ENCODE data around the gene PKHD1.

Gene PKHD1

GRCh38 chr6:51737580-51738360, 349.6 kb downstream of the PKHD1 start:
- Histone ChIP-seq H3K27me3 (ENCODE audit: insufficient read depth, low read length) (no peaks in the 10 kb centered on the region), H3K4me2 (ENCODE audit: low read length) (no peak overlapping the region), H2AFZ (ENCODE audit: low read length) (no peak overlapping the region), H4K20me1 (ENCODE audit: insufficient read depth, low read length) (no peaks in the 10 kb centered on the region), H3K9ac (ENCODE audit: low read length) (no peak overlapping the region), H3K9me2 (ENCODE audit: low read depth, low read length) (no peaks in the 10 kb centered on the region), H3F3A (ENCODE audit: insufficient read depth, low read length) (no peaks in the 10 kb centered on the region), H3K9me3 (ENCODE audit: low read length) (no peaks in the 10 kb centered on the region), H3K27ac (ENCODE audit: low read depth, low read length, poor library complexity, severe bottlenecking) (no peak overlapping the region), H3K4me3 (ENCODE audit: low read depth, low read length, poor library complexity, severe bottlenecking) (no peak overlapping the region), H3K4me1 (ENCODE audit: insufficient read depth, low read length, severe bottlenecking) (no peaks in the 10 kb centered on the region), H3K79me2 (ENCODE audit: insufficient read depth, low read length) (no peaks in the 10 kb centered on the region), H3K36me3 (ENCODE audit: insufficient read depth, low read length) (no peaks in the 10 kb centered on the region)
- no peak for TF ChIP-seq EZH2 (IDR thresholded peaks at IDR 0.05; ENCODE audit: borderline replicate concordance, low read length)

- Histone ChIP-seq H3K27me3 (ENCODE audit: insufficient read depth, low read length) (no peaks in the 10 kb centered on the region), H3K36me3 (ENCODE audit: insufficient read depth, low read length) (no peaks in the 10 kb centered on the region), H3F3A (ENCODE audit: insufficient read depth, low read length) (no peaks in the 10 kb centered on the region), H3K4me1 (ENCODE audit: insufficient read depth, low read length, severe bottlenecking) (no peaks in the 10 kb centered on the region), H3K9me2 (ENCODE audit: low read depth, low read length) (no peaks in the 10 kb centered on the region), H3K27ac (ENCODE audit: low read depth, low read length, poor library complexity, severe bottlenecking) (no peak overlapping the region), H4K20me1 (ENCODE audit: insufficient read depth, low read length) (no peaks in the 10 kb centered on the region), H3K4me3 (ENCODE audit: low read depth, low read length, poor library complexity, severe bottlenecking) (no peak overlapping the region), H2AFZ (ENCODE audit: low read length) (no peak overlapping the region), H3K9me3 (ENCODE audit: low read length) (no peaks in the 10 kb centered on the region), H3K4me2 (ENCODE audit: low read length) (no peak overlapping the region), H3K79me2 (ENCODE audit: insufficient read depth, low read length) (no peaks in the 10 kb centered on the region), H3K9ac (ENCODE audit: low read length) (no peak overlapping the region)
- no peak for TF ChIP-seq CTCF (IDR thresholded peaks at IDR 0.05; ENCODE audit: low read length)
- no peak for TF ChIP-seq EZH2 (IDR thresholded peaks at IDR 0.05; ENCODE audit: borderline replicate concordance, low read length)
These were observed 362.3 kb downstream of the PKHD1 start for GRCh38 chr6:51725155-51725554.

- H3K27ac ChIP-seq (ENCODE audit: low read depth, low read length, poor library complexity, severe bottlenecking): no peak overlapping the region
These were observed 367.1 kb downstream of the PKHD1 start for GRCh38 chr6:51720327-51720726.

More at GRCh38 chr6:51720327-51720726, 367.1 kb downstream of the PKHD1 start:
- Histone ChIP-seq H3K4me1 (ENCODE audit: insufficient read depth, low read length, severe bottlenecking) (no peaks in the 10 kb centered on the region), H3F3A (ENCODE audit: insufficient read depth, low read length) (no peaks in the 10 kb centered on the region), H3K9me2 (ENCODE audit: low read depth, low read length) (no peaks in the 10 kb centered on the region), H3K9ac (ENCODE audit: low read length) (no peak overlapping the region), H3K27me3 (ENCODE audit: insufficient read depth, low read length) (no peaks in the 10 kb centered on the region), H3K9me3 (ENCODE audit: low read length) (no peaks in the 10 kb centered on the region), H4K20me1 (ENCODE audit: insufficient read depth, low read length) (no peaks in the 10 kb centered on the region), H3K4me2 (ENCODE audit: low read length) (no peak overlapping the region), H3K79me2 (ENCODE audit: insufficient read depth, low read length) (no peaks in the 10 kb centered on the region), H3K4me3 (ENCODE audit: low read depth, low read length, poor library complexity, severe bottlenecking) (no peak overlapping the region), H3K36me3 (ENCODE audit: insufficient read depth, low read length) (no peaks in the 10 kb centered on the region), H2AFZ (ENCODE audit: low read length) (no peak overlapping the region)
- no peak for TF ChIP-seq EZH2 (IDR thresholded peaks at IDR 0.05; ENCODE audit: borderline replicate concordance, low read length)
- no peak for TF ChIP-seq CTCF (IDR thresholded peaks at IDR 0.05; ENCODE audit: low read length)

Measured in OCI-LY1 (cell line).